OCI-LY1 (cell line): ENCODE data around the gene KCTD16.

Experiments used
- H2AFZ ChIP-seq: fragments of 200-600 bp; sonication (generic), shearing (Covaris generic); 2 replicates; pipeline ENCODE4 v1.6.0; 2014; ENCODE audit warnings: antibody characterized with exemption, mild to moderate bottlenecking, low read length
- H3F3A ChIP-seq: fragments of 200-600 bp; sonication (generic), shearing (Covaris generic); 2 replicates; pipeline ENCODE4 v1.6.0; 2014; ENCODE audit warnings: mild to moderate bottlenecking, antibody characterized with exemption, low read length, moderate library complexity; ENCODE audit not compliant: insufficient read depth
- H3K27ac ChIP-seq: fragments of 200-600 bp; sonication (generic); 2 replicates; pipeline ENCODE4 v1.5.1; 2014; ENCODE audit warnings: low read length, mixed run types, mild to moderate bottlenecking, low read depth; ENCODE audit not compliant: poor library complexity, severe bottlenecking
- H3K27me3 ChIP-seq: fragments of 200-600 bp; sonication (generic); 2 replicates; pipeline ENCODE4 v1.6.0; 2014; ENCODE audit warnings: antibody characterized with exemption, mild to moderate bottlenecking, low read length, moderate library complexity; ENCODE audit not compliant: insufficient read depth
- H3K36me3 ChIP-seq: fragments of 200-600 bp; sonication (generic); 2 replicates; pipeline ENCODE4 v1.6.1; 2014; ENCODE audit warnings: mild to moderate bottlenecking, antibody characterized with exemption, low read length, moderate library complexity, mixed read lengths; ENCODE audit not compliant: insufficient read depth
- H3K4me1 ChIP-seq: fragments of 200-600 bp; sonication (generic); 2 replicates; pipeline ENCODE4 v1.5.1; 2014; ENCODE audit warnings: mild to moderate bottlenecking, low read length, moderate library complexity; ENCODE audit not compliant: insufficient read depth, severe bottlenecking
- H3K4me2 ChIP-seq: fragments of 200-600 bp; sonication (generic), shearing (Covaris generic); 2 replicates; pipeline ENCODE4 v1.6.1; 2014; ENCODE audit warnings: low read length
- H3K4me3 ChIP-seq: fragments of 200-600 bp; sonication (generic); 2 replicates; pipeline ENCODE4 v1.5.1; 2014; ENCODE audit warnings: low read length, low read depth, mild to moderate bottlenecking, mixed read lengths; ENCODE audit not compliant: poor library complexity, severe bottlenecking
- H3K79me2 ChIP-seq: fragments of 200-600 bp; shearing (Covaris generic); 2 replicates; pipeline ENCODE4 v1.6.1; 2016; ENCODE audit warnings: mixed run types, low read length, mixed read lengths; ENCODE audit not compliant: insufficient read depth
- H3K9ac ChIP-seq: fragments of 200-600 bp; sonication (generic), shearing (Covaris generic); 2 replicates; pipeline ENCODE4 v1.6.1; 2014; ENCODE audit warnings: mild to moderate bottlenecking, low read length, mixed read lengths
- H3K9me2 ChIP-seq: fragments of 200-600 bp; sonication (generic), shearing (Covaris generic); 2 replicates; pipeline ENCODE4 v1.6.1; 2014; ENCODE audit warnings: low read depth, mild to moderate bottlenecking, low read length, mixed read lengths
- H3K9me3 ChIP-seq: fragments of 200-600 bp; shearing (Covaris generic); 2 replicates; pipeline ENCODE4 v1.6.1; 2014; ENCODE audit warnings: low read length, mixed read lengths
- H4K20me1 ChIP-seq: fragments of 200-600 bp; sonication (generic), shearing (Covaris generic); 2 replicates; pipeline ENCODE4 v1.6.0; 2016; ENCODE audit warnings: mild to moderate bottlenecking, low read length; ENCODE audit not compliant: insufficient read depth
- EZH2 ChIP-seq: fragments of 200-600 bp; sonication (generic), shearing (Covaris generic); IDR thresholded peaks from 2 replicates; pipeline ENCODE4 v1.8.0; 2017; ENCODE audit warnings: borderline replicate concordance, mixed run types, mild to moderate bottlenecking, antibody characterized with exemption, low read length, moderate library complexity, mixed read lengths
- TF ChIP-seq, protein P1 (sequence below): fragments of 200-600 bp; sonication (generic), shearing (Covaris generic); IDR thresholded peaks from 2 replicates; pipeline ENCODE4 v1.5.1; 2017; ENCODE audit warnings: mild to moderate bottlenecking, antibody characterized with exemption, low read length, moderate library complexity, mixed read lengths

The KCTD16 gene

DNA sequence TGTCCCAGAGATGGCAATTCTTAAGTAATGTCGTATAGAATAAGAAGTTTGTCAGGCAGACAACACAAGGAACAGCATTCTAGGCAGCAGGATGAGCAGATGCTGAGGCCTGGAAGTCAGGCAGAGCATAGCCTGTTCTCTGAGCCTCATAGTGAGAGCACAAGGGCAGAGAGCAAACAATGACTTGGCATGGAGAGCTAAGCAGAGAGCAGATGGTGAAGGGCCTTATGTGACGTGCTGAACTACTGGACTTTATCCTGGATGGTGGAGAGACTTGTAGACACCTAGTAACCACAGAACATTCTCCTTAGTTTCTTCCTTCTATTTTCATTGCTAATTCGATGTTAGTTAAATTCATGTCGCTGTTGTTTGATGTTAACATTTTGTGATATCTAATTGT is 60.1 kb downstream of the KCTD16 start:
- Histone ChIP-seq H3K36me3 (no peaks in the 10 kb centered on the region), H3K79me2 (no peaks in the 10 kb centered on the region), H3K4me3 (no peak overlapping the region), H3K4me2 (no peak overlapping the region), H3K4me1 (no peaks in the 10 kb centered on the region), H2AFZ (no peak overlapping the region), H3K9me3 (no peaks in the 10 kb centered on the region), H3K9ac (no peak overlapping the region), H3F3A (no peaks in the 10 kb centered on the region), H3K27ac (no peak overlapping the region), H4K20me1 (no peaks in the 10 kb centered on the region), H3K27me3 (no peaks in the 10 kb centered on the region), H3K9me2 (no peaks in the 10 kb centered on the region)
- TF ChIP-seq, protein P1, sequence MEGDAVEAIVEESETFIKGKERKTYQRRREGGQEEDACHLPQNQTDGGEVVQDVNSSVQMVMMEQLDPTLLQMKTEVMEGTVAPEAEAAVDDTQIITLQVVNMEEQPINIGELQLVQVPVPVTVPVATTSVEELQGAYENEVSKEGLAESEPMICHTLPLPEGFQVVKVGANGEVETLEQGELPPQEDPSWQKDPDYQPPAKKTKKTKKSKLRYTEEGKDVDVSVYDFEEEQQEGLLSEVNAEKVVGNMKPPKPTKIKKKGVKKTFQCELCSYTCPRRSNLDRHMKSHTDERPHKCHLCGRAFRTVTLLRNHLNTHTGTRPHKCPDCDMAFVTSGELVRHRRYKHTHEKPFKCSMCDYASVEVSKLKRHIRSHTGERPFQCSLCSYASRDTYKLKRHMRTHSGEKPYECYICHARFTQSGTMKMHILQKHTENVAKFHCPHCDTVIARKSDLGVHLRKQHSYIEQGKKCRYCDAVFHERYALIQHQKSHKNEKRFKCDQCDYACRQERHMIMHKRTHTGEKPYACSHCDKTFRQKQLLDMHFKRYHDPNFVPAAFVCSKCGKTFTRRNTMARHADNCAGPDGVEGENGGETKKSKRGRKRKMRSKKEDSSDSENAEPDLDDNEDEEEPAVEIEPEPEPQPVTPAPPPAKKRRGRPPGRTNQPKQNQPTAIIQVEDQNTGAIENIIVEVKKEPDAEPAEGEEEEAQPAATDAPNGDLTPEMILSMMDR: no peak
- no peak for TF ChIP-seq EZH2

DNA sequence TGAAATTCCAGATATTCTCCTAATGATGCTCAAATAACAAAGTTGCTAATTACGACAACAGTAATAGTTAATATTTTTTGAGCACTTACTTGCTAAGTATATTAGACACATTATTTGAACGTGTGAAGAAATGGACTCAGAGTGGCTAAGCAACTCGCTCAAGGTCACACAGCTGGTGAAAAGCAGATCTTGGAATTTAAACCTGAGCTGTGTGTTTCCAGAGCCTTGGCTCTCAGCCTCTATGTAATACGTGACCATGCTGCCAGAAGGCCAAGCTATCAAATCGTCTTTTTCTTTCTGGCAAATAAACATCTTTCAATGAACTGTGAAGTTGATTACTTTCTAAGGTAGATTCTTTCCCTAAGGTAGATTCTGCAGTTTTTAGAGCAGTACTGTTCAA is 61.6 kb downstream of the KCTD16 start:
- H3K4me3 ChIP-seq: no peak overlapping the region
- no peaks in the 10 kb centered on the region for H3F3A ChIP-seq
- H3K9ac ChIP-seq: no peak overlapping the region
- no peaks in the 10 kb centered on the region for H3K9me3 ChIP-seq
- no peaks in the 10 kb centered on the region for H4K20me1 ChIP-seq
- H3K79me2 ChIP-seq: no peaks in the 10 kb centered on the region
- H3K9me2 ChIP-seq: no peaks in the 10 kb centered on the region
- H3K4me2 ChIP-seq: no peak overlapping the region
- no peak overlapping the region for H2AFZ ChIP-seq
- no peaks in the 10 kb centered on the region for H3K4me1 ChIP-seq
- TF ChIP-seq EZH2: no peak
- TF ChIP-seq, protein P1: no peak
- H3K27ac ChIP-seq: no peak overlapping the region
- no peaks in the 10 kb centered on the region for H3K36me3 ChIP-seq
- no peaks in the 10 kb centered on the region for H3K27me3 ChIP-seq

DNA sequence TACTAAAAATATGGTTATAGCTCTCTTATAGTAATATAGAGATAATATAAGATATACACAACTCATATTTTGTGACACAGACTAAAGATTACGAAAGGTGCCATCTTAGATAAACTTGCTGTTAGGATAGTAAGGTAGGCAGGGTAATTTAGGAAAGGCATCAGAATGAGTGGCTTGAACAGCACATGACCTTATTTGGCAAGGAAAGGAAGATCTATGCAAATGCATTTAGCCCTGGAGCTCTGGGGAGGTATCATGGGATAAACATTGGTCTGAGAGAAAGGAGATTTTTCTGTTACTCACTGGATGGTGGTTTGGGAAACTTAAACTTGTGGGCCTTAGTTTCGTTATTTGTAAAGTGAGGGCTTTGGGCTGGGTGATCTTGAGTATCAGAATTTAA is 65.8 kb downstream of the KCTD16 start:
- Histone ChIP-seq H2AFZ (no peak overlapping the region), H3K27me3 (no peaks in the 10 kb centered on the region), H3K4me2 (no peak overlapping the region), H3K9me2 (no peaks in the 10 kb centered on the region), H3K9ac (no peak overlapping the region), H3K36me3 (no peaks in the 10 kb centered on the region), H3K27ac (no peak overlapping the region), H4K20me1 (no peaks in the 10 kb centered on the region), H3K79me2 (no peaks in the 10 kb centered on the region), H3K4me3 (no peak overlapping the region), H3F3A (no peaks in the 10 kb centered on the region), H3K4me1 (no peaks in the 10 kb centered on the region), H3K9me3 (no peaks in the 10 kb centered on the region)
- TF ChIP-seq EZH2: no peak
- TF ChIP-seq, protein P1: no peak
